ENCODE data around the gene GFRA1.

DNA sequence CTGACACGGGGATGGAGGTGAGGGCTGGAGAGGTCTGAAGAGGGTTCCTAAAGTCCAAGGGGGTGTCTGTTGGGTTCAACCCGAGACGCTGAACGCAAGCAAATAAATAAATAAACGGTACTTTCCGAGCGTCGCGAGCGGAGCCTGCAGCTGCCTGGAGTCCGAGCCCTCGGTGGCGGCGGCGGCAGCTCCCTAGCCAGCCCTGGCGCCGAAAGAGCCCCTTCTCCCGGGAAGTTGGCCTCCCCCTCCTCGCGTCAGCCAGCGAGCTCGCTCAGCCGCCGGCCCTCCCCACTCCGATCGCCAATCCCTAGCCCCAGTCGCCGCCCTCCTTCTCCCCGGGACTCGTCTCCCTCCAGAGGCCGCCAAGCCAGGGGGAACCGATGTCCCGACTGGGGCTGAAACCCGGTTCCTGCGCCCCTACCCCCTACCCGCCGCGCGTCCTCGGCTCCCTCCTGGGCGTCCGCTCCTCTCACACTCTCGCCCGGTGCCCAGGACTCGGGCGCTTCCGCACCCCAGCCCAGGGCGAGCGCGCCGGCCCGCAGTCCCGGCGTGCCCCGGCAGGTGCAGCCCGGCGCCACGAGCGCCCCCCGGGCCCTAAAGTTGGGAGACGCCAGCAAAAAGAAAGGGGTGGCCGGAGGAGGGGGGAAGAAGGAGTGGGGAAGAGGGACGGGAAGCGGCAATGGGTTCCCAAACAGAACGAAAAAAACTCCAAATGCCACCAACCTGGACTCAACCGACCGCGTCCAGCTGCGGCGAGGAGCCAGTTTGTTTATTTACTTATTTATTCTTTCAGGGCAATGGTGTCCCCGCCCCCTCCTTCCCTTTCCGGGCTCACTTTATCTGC, at the start of gene GFRA1:
- no peak for TF ChIP-seq POLR2A (IDR thresholded peaks at IDR 0.05)
- TF ChIP-seq, protein P1, sequence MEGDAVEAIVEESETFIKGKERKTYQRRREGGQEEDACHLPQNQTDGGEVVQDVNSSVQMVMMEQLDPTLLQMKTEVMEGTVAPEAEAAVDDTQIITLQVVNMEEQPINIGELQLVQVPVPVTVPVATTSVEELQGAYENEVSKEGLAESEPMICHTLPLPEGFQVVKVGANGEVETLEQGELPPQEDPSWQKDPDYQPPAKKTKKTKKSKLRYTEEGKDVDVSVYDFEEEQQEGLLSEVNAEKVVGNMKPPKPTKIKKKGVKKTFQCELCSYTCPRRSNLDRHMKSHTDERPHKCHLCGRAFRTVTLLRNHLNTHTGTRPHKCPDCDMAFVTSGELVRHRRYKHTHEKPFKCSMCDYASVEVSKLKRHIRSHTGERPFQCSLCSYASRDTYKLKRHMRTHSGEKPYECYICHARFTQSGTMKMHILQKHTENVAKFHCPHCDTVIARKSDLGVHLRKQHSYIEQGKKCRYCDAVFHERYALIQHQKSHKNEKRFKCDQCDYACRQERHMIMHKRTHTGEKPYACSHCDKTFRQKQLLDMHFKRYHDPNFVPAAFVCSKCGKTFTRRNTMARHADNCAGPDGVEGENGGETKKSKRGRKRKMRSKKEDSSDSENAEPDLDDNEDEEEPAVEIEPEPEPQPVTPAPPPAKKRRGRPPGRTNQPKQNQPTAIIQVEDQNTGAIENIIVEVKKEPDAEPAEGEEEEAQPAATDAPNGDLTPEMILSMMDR (IDR thresholded peaks at IDR 0.05): peak in 1 of 4 experiments; percentile 6
